K562 (cell line): ENCODE results near the gene GCNA. TPM values are rescaled to one million over a fixed set of nuclear protein-coding genes. Genes with fewer than 3 reads are reported as not detected.

ENCODE experiments used
- ATAC-seq: fragments of 200-7000 bp; cut with Tn5 transposase; 3 replicates; pipeline ENCODE4 v1.9.1; 2020; ENCODE audit warnings: moderate library complexity
- BruUV-seq: library from RNA; stranded (reverse); fragments of 400-500 nt; replicated peaks from 2 replicates; lab custom pipeline; 2021; lab: Mats Ljungman, UMichigan
- CTCF ChIA-PET: fragments of 300-600 bp; formaldehyde crosslinking; extraction: SDS; loops from one replicate; lab custom pipeline; 2021; ENCODE audit warnings: low intra/inter-chr PET ratio; lab: Yijun Ruan, JAX
- POLR2A ChIA-PET: fragments of 300-600, 350-650 bp; sonication (Branson Sonifier 250); formaldehyde crosslinking; extraction: SDS; loops from one replicate; lab custom pipeline; 2021; ENCODE audit warnings: antibody characterized with exemption, inconsistent platforms; lab: Yijun Ruan, JAX
- DNase-seq, 4 experiments: peaks; one replicate each; pipeline versions ENCODE4 v3.0.0 to v3.0.0-alpha.2; 2011 to 2018; ENCODE audit warnings: low spot score in 3 of 4, mixed read lengths in 3 of 4; ENCODE audit errors: extremely low read depth in 1 of 4
- FAIRE-seq: peaks from 2 replicates; lab custom pipeline; 2011; peaks lifted over from hg19 to GRCh38; lab: Jason Lieb, UNC
- H2AFZ ChIP-seq: 2 replicates; pipeline ENCODE4 v1.6.0; 2011; ENCODE audit warnings: low read depth, low read length, control low read depth, inconsistent platforms
- H3K27ac ChIP-seq: fragments of 200-600 bp; 3 replicates; pipeline ENCODE4 v1.8.0; 2011; ENCODE audit warnings: low read depth, mild to moderate bottlenecking, control low read depth, inconsistent platforms, low read length, moderate library complexity, mixed read lengths; ENCODE audit errors: extremely low read depth
- H3K27me3 ChIP-seq, 2 experiments: fragments of 300-600 bp in 1 of 2; 2 replicates in 1 of 2; 3 replicates in 1 of 2; pipeline versions ENCODE4 v1.6.0 to v1.8.0; 2011; ENCODE audit warnings: inconsistent platforms in 2 of 2, low read length in 2 of 2, mild to moderate bottlenecking in 1 of 2, mixed read lengths in 1 of 2, moderate library complexity in 1 of 2; ENCODE audit not compliant: control insufficient read depth in 2 of 2, insufficient read depth in 2 of 2
- H3K36me3 ChIP-seq: fragments of 300-600 bp; 3 replicates; pipeline ENCODE4 v1.8.0; 2011; ENCODE audit warnings: mild to moderate bottlenecking, low read length, inconsistent platforms; ENCODE audit not compliant: control insufficient read depth, insufficient read depth
- H3K4me1 ChIP-seq, 2 experiments: fragments of 200-600 bp in 1 of 2; replicated peaks in 1 of 2; 2 replicates in 1 of 2; 3 replicates in 1 of 2; pipeline versions ENCODE4 v1.5.1 to v1.8.0; 2011; ENCODE audit warnings: inconsistent platforms in 2 of 2, low read length in 2 of 2, mild to moderate bottlenecking in 1 of 2, mixed read lengths in 1 of 2, moderate library complexity in 1 of 2; ENCODE audit not compliant: control insufficient read depth in 2 of 2, insufficient read depth in 2 of 2
- H3K4me2 ChIP-seq: 2 replicates; pipeline ENCODE4 v1.6.1; 2011; ENCODE audit warnings: low read length, control low read depth, inconsistent platforms, mixed read lengths; ENCODE audit not compliant: insufficient read depth
- H3K4me3 ChIP-seq: fragments of 200-600 bp; sonication (generic), shearing (Covaris generic); 2 replicates; pipeline ENCODE4 v1.5.1; 2016; ENCODE audit warnings: control low read depth, inconsistent platforms
- H3K79me2 ChIP-seq: fragments of 200-600 bp; 3 replicates; pipeline ENCODE4 v1.8.0; 2011; ENCODE audit warnings: low read length, inconsistent platforms; ENCODE audit not compliant: control insufficient read depth, insufficient read depth
- H3K9ac ChIP-seq, 2 experiments: 2 replicates each; pipeline versions ENCODE4 v1.6.0 to v1.6.1; 2011; ENCODE audit warnings: low read depth in 2 of 2, low read length in 2 of 2, control low read depth in 1 of 2, inconsistent platforms in 1 of 2, mild to moderate bottlenecking in 1 of 2, mixed read lengths in 1 of 2; ENCODE audit not compliant: insufficient read depth in 1 of 2
- H3K9me1 ChIP-seq: one replicate; pipeline ENCODE4 v1.6.0; 2011; ENCODE audit warnings: inconsistent platforms, mild to moderate bottlenecking, low read length, moderate library complexity; ENCODE audit not compliant: control insufficient read depth, insufficient read depth
- H3K9me3 ChIP-seq: replicated peaks from 2 replicates; pipeline ENCODE4 v1.5.1; 2011; ENCODE audit warnings: low read depth, low read length, inconsistent platforms; ENCODE audit not compliant: control insufficient read depth, insufficient read depth
- H4K20me1 ChIP-seq: replicated peaks from 2 replicates; pipeline ENCODE4 v1.6.1; 2011; ENCODE audit warnings: low read length, inconsistent platforms, mixed read lengths; ENCODE audit not compliant: control insufficient read depth, insufficient read depth
- ARID2 ChIP-seq: fragments of 450-650 bp; IDR thresholded peaks from 2 replicates; pipeline ENCODE4 v1.6.1; 2017; ENCODE audit warnings: antibody characterized with exemption, mild to moderate bottlenecking
- C11orf30 ChIP-seq: fragments of 450-650 bp; IDR thresholded peaks from 2 replicates; pipeline ENCODE4 v1.6.1; 2016; ENCODE audit warnings: low read depth, mild to moderate bottlenecking
- HOXB6 ChIP-seq: fragments of 250-450 bp; sonication (Bioruptor Pico); IDR thresholded peaks from 2 replicates; pipeline ENCODE4 v1.5.1; 2022; ENCODE audit warnings: mild to moderate bottlenecking, borderline replicate concordance
- KDM2B ChIP-seq: fragments of 250-450 bp; sonication (Bioruptor Pico); IDR thresholded peaks from 2 replicates; pipeline ENCODE4 v1.8.0; 2021; ENCODE audit warnings: mild to moderate bottlenecking, moderate library complexity
- MAFF ChIP-seq: IDR thresholded peaks from 2 replicates; pipeline ENCODE4 v1.6.1; 2012; ENCODE audit warnings: low read length, improper control_type of control experiment
- MAFG ChIP-seq: fragments of 450-650 bp; conservative IDR thresholded peaks from 2 replicates; pipeline ENCODE4 v1.6.1; 2016; ENCODE audit warnings: missing genetic modification characterization, missing compliant biosample characterization
- MAFK ChIP-seq: IDR thresholded peaks from 2 replicates; pipeline ENCODE4 v1.6.1; 2011; ENCODE audit warnings: low read length, improper control_type of control experiment
- MCM2 ChIP-seq: fragments of 450-650 bp; IDR thresholded peaks from 2 replicates; pipeline ENCODE4 v1.6.1; 2017; ENCODE audit warnings: low read depth, mild to moderate bottlenecking
- MTA1 ChIP-seq: fragments of 450-650 bp; IDR thresholded peaks from 2 replicates; pipeline ENCODE4 v1.6.1; 2017; ENCODE audit warnings: borderline replicate concordance
- NFIC ChIP-seq: fragments of 450-650 bp; IDR thresholded peaks from 2 replicates; pipeline ENCODE4 v1.6.1; 2017; ENCODE audit warnings: mild to moderate bottlenecking, inconsistent platforms
- PHTF2 ChIP-seq: fragments of 250-450 bp; sonication (Bioruptor Pico); IDR thresholded peaks from 2 replicates; pipeline ENCODE4 v1.5.0; 2021; ENCODE audit warnings: mild to moderate bottlenecking
- POLR2AphosphoS2 ChIP-seq: IDR thresholded peaks from 2 replicates; pipeline ENCODE4 v1.6.1; 2012; ENCODE audit warnings: low read length, improper control_type of control experiment
- POLR2B ChIP-seq: fragments of 450-650 bp; IDR thresholded peaks from 2 replicates; pipeline ENCODE4 v1.6.1; 2018; ENCODE audit warnings: low read depth; ENCODE audit not compliant: partially characterized antibody
- SMARCB1 ChIP-seq: IDR thresholded peaks from 2 replicates; pipeline ENCODE4 v1.6.1; 2011; ENCODE audit warnings: improper control_type of control experiment, low read depth; ENCODE audit not compliant: insufficient read length
- SRSF9 ChIP-seq: fragments of 200-400 bp; formaldehyde crosslinking; IDR thresholded peaks from 2 replicates; pipeline ENCODE4 v1.6.1; 2017; ENCODE audit warnings: low read depth, low read length, borderline replicate concordance
- ZKSCAN1 ChIP-seq: fragments of 150-350 bp; IDR thresholded peaks from 2 replicates; pipeline ENCODE4 v1.6.1; 2016; ENCODE audit warnings: low read depth, low read length
- ZNF121 ChIP-seq: sonication (generic); formaldehyde crosslinking; conservative IDR thresholded peaks from 2 replicates; pipeline ENCODE4 v1.8.0; 2022; ENCODE audit warnings: missing genetic modification reagents
- ZNF24 ChIP-seq: fragments of 450-650 bp; IDR thresholded peaks from 2 replicates; pipeline ENCODE4 v1.6.1; 2016
- ZNF316 ChIP-seq: fragments of 450-650 bp; IDR thresholded peaks from 2 replicates; pipeline ENCODE4 v1.6.1; 2016
- ZNF445 ChIP-seq: fragments of 250-450 bp; sonication (Bioruptor Pico); IDR thresholded peaks from 2 replicates; pipeline ENCODE4 v1.4.0; 2020; ENCODE audit warnings: low read depth, mild to moderate bottlenecking, moderate library complexity
- ZNF740 ChIP-seq, 3 experiments: fragments of 200-800 bp in 1 of 3; sonication (Bioruptor generic) in 1 of 3; sonication (generic) in 1 of 3; formaldehyde crosslinking in 1 of 3; IDR thresholded peaks; 2 replicates each; pipeline versions ENCODE4 v1.6.1 to v1.8.0; 2016 to 2022; ENCODE audit warnings: mild to moderate bottlenecking in 2 of 3, missing compliant biosample characterization in 2 of 3, missing genetic modification characterization in 2 of 3, missing genetic modification reagents in 1 of 3
- ZNF75A ChIP-seq: fragments of 450-650 bp; formaldehyde crosslinking; IDR thresholded peaks from 2 replicates; pipeline ENCODE4 v1.4.0; 2020; ENCODE audit warnings: mild to moderate bottlenecking
- WGBS: fragments of 100-300 bp; shearing (Covaris generic); methylation state at CpG from one replicate; pipeline ENCODE4 v1.1.6; 2016; ENCODE audit warnings: low coverage, mixed read lengths; ENCODE audit not compliant: insufficient coverage; ENCODE audit errors: missing lambda C conversion rate; 5-methylcytosine and 5-hydroxymethylcytosine counted together
- in situ Hi-C: fragments of 300-500 bp; cut with MboI; formaldehyde crosslinking; loops from 4 replicates; pipeline ENCODE4 v1.15.0; 2018; ENCODE audit warnings: inconsistent platforms, mixed read lengths
- intact Hi-C: fragments of 100-400 bp; cut with micrococcal nuclease; formaldehyde crosslinking; loops from 2 replicates; pipeline ENCODE4 v1.14.2; 2022
- polyA plus RNA-seq, 8 experiments: library from polyadenylated mRNA; depleted of rRNA in 4 of 8; stranded (reverse) in 5 of 8; unstranded in 3 of 8; fragments of >200 nt; fragmentation: Nextera tagmentation in 2 of 8; fragmentation: Illumina TruSeq in 1 of 8; extraction: Ambion mirVana in 2 of 8; extraction: Trizol in 1 of 8; gene quantifications; 2 replicates each; pipeline versions ENCODE4 v1.2.1 to v1.2.3, GENCODE V29; 2011 to 2014; ENCODE audit warnings: inconsistent platforms in 1 of 8, missing spikeins in 1 of 8
- total RNA-seq, 7 experiments: library from RNA; depleted of rRNA in 6 of 7; stranded (reverse); fragments of >200 nt in 6 of 7; fragmentation: Illumina TruSeq in 2 of 7; extraction: Trizol in 2 of 7; gene quantifications; 2 replicates each; pipeline versions ENCODE4 v1.2.1 to v1.2.3, GENCODE V29; 2011 to 2021; ENCODE audit warnings: low replicate concordance in 1 of 7
- TF ChIP-seq, protein P1 (sequence below), 2 experiments: fragments of 450-650 bp in 1 of 2; IDR thresholded peaks; 2 replicates each; pipeline ENCODE4 v1.6.1; 2011 to 2017; ENCODE audit warnings: low read depth in 2 of 2, antibody characterized with exemption in 1 of 2, borderline replicate concordance in 1 of 2, low read length in 1 of 2, mild to moderate bottlenecking in 1 of 2, mixed read lengths in 1 of 2; ENCODE audit not compliant: control insufficient read depth in 1 of 2

GCNA gene
- total and polyA plus RNA-seq, 9 of the 15 experiments (the other 6 are each of a cell fraction or from before 2014, with no cell fraction given) = 0.27 to 1.5 (median 0.86) TPM

DNA sequence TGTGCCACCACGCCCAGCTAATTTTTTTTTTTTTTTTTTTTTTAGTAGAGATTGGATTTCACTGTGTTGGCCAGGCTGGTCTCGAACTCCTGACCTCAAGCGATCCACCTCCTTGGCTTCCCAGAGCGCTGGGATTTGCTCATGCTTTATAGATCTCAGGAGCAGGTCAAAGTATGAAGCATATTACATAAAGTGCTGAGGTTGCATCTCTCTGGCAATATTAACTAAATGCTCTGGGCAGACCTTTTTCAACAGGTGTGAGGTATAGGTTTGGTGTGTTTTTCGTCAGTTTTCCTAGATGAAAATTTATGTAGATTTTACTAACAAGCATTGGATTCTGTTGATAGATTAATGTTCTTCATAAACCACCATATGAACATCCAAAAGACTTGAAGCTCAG lies 19.3 kb upstream of the GCNA start:
- H2AFZ ChIP-seq = no peak overlapping the region
- no TSS peak for BruUV-seq
- H3K9ac ChIP-seq = no peak overlapping the region
- FAIRE-seq (no peak), DNase-seq (no peak), ATAC-seq (no peak)
- no peaks in the 10 kb centered on the region for H3K4me1 ChIP-seq
- H3K27me3 ChIP-seq = no peaks in the 10 kb centered on the region
- peaks cover 95% of the 10 kb centered on the region for H3K36me3 ChIP-seq
- intact Hi-C loops = no loop called here
- POLR2A ChIA-PET = no interaction called here
- no peaks in the 10 kb centered on the region for H3K9me1 ChIP-seq
- no peaks in the 10 kb centered on the region for H4K20me1 ChIP-seq
- H3K9me3 ChIP-seq = no peaks in the 10 kb centered on the region
- no peak overlapping the region for H3K27ac ChIP-seq
- 97% methylated on average over 3 of the region's 5 CpGs for WGBS
- CTCF ChIA-PET = no interaction called here
- no peak overlapping the region for H3K4me3 ChIP-seq
- H3K4me2 ChIP-seq = no peak overlapping the region
- in situ Hi-C loops = no loop called here
- H3K79me2 ChIP-seq = peaks cover 3% of the 10 kb centered on the region; the same call in 1 of the 3 replicates
- no peak for TF ChIP-seq ZNF740 (CRISPR knock-in tag; IDR thresholded peaks at IDR 0.05)
- no peak for TF ChIP-seq ZNF740 (tag; IDR thresholded peaks at IDR 0.05)
- no peak for TF ChIP-seq ZNF75A
- TF ChIP-seq ZNF24 = no peak
- no peak for TF ChIP-seq PHTF2 (CRISPR knock-in tag)
- TF ChIP-seq SRSF9 = no peak
- peak; percentile 69 for TF ChIP-seq MAFK
- no peak for TF ChIP-seq NFIC
- TF ChIP-seq ARID2 = no peak
- no peak for TF ChIP-seq POLR2AphosphoS2
- TF ChIP-seq MTA1 = no peak
- TF ChIP-seq ZNF445 (CRISPR knock-in tag) = no peak
- no peak for TF ChIP-seq POLR2B
- TF ChIP-seq SMARCB1 = no peak
- TF ChIP-seq, protein P1, sequence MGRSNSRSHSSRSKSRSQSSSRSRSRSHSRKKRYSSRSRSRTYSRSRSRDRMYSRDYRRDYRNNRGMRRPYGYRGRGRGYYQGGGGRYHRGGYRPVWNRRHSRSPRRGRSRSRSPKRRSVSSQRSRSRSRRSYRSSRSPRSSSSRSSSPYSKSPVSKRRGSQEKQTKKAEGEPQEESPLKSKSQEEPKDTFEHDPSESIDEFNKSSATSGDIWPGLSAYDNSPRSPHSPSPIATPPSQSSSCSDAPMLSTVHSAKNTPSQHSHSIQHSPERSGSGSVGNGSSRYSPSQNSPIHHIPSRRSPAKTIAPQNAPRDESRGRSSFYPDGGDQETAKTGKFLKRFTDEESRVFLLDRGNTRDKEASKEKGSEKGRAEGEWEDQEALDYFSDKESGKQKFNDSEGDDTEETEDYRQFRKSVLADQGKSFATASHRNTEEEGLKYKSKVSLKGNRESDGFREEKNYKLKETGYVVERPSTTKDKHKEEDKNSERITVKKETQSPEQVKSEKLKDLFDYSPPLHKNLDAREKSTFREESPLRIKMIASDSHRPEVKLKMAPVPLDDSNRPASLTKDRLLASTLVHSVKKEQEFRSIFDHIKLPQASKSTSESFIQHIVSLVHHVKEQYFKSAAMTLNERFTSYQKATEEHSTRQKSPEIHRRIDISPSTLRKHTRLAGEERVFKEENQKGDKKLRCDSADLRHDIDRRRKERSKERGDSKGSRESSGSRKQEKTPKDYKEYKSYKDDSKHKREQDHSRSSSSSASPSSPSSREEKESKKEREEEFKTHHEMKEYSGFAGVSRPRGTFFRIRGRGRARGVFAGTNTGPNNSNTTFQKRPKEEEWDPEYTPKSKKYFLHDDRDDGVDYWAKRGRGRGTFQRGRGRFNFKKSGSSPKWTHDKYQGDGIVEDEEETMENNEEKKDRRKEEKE (IDR thresholded peaks at IDR 0.05; ENCODE audit: borderline replicate concordance in 1 of 2, control insufficient read depth in 1 of 2, low read depth in 2 of 2, low read length in 1 of 2) = no peak
- peak; percentile 50 for TF ChIP-seq ZNF316
- no peak for TF ChIP-seq ZNF121
- peak; percentile 40 for TF ChIP-seq C11orf30
- no peak for TF ChIP-seq HOXB6 (CRISPR knock-in tag)
- TF ChIP-seq MAFG = peak; percentile 31; the same call in 1 of the 2 replicates
- TF ChIP-seq KDM2B = no peak
- peak; percentile 48 for TF ChIP-seq MAFF
- no peak for TF ChIP-seq ZKSCAN1
- TF ChIP-seq MCM2 = no peak
